NOMO-1 (cell line): ENCODE measurements around the gene STX11.

ENCODE experiments used
- DNase-seq, 2 experiments: peaks; one replicate each; lab custom pipeline; 2025; ENCODE audit not compliant: unreplicated experiment in 2 of 2; lab: John Stamatoyannopoulos, UW

Gene STX11

DNA sequence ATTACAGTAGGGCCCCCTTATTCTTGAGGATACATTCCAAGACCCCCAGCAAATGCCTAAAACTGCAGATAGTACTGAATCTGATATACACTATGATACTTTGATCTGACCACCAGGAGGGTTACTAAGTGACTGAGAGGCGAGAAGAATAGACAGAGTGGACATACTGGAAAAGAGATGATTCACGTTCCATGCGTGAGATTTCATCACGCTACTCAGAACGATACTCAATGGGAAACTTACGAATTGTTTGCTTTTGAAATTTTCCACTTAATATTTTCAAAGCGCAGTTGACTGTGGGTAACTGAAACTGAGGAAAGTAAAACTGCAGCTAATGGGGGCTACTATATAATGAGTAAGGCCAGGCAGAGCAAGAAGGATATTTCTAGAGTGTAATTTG is 60.8 kb downstream of the STX11 start:
- no peak for DNase-seq

DNA sequence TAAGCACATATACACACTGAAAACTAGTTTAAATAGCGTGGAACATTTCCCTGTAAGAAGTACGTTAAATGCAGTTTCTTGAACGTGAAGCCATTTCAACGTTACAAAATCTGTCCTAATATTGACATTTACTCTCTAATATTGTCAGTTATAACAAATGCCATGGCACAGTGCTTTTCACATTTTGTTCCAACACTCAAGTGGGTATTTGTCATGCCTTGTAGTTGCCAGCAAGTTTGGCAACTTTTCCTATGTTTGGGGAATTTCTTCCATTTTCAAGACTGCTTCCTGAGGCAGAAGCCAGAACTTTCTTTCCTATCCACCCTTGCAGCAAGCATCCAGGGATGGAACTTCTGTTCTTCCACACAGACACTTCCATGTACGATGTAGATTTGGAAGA is 63.0 kb downstream of the STX11 start:
- DNase-seq, result no peak

DNA sequence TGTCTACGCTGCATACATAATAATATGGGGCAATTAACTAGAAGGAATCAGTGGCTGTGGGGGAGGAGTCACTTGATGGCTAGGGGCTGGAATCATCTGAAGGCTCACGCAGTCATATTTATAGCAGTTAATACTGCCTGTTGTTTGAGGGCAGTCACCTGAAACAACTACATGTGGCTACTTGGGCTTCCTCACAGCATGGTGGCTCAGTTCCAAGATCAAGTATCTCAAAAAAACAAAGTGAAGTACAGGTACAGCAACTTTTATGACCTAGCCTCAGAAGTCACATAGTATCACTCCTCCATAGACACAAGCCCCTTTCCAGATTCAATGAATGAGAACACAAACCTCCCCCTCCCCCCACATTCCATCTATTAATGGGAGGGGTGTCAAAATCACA is 63.7 kb downstream of the STX11 start:
- DNase-seq, result no peak

DNA sequence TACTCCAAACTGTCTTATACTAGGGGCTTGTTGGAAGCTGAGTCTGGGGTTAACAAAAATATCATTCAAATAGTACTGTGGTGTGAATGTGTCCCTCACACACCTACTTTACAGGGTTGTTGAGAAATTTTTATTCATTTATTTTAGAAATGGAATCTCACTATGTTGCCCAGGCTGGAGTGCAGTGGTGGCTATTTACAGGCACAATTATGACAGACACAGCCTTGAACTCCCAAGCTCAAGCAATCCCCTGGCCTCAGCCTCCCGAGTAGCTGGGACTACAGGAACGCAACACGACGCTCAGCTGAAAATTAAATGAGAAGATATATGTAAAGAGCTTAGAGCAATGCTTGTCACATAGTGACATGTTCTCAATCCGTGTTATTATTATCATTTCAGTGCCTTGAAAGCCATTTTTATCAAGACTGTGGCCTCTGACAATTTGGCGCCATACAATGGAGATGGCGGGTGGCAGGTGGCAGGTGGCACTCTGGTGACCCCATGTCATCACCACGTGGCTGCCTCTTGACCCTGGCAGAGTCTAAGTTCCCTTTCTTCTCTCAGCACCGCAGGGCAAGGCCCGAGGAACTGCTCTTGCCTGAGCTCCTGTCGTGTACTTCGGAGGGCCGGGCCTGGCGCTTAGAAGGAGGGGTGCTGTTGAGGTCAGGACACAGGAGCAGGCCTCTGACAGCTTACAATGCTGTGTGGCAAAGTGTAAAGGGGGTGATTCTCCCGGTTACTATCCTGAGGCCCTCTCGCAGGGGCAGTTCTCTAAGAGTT is 64.5 kb downstream of the STX11 start:
- DNase-seq, result no peak

DNA sequence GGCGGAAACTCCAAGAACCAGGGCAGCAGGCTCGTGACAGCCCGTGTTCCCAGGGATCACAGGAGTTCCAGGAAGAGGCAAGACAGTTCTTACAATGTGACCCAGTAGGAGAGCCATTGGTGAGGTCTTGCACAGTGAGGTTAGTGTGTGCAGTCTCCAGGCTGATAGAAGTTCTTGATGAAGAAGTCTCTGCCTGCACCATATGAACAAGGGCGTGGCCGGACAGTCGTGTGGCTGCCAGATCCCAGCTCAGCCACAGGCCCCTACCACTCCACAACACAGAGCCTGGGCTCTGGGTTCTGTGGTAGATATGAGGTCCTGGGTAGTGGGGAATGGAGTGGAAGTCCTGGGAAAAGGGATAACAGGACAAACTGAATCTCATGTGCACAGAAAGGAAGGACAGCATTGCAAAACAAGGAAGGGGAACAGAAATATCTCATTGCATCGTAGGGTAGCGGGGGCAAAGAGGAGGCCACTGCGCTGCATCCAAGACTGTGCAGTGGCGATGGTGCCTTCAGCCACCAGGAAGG is 65.2 kb downstream of the STX11 start:
- peak; percentile 62 to 64 for DNase-seq

DNA sequence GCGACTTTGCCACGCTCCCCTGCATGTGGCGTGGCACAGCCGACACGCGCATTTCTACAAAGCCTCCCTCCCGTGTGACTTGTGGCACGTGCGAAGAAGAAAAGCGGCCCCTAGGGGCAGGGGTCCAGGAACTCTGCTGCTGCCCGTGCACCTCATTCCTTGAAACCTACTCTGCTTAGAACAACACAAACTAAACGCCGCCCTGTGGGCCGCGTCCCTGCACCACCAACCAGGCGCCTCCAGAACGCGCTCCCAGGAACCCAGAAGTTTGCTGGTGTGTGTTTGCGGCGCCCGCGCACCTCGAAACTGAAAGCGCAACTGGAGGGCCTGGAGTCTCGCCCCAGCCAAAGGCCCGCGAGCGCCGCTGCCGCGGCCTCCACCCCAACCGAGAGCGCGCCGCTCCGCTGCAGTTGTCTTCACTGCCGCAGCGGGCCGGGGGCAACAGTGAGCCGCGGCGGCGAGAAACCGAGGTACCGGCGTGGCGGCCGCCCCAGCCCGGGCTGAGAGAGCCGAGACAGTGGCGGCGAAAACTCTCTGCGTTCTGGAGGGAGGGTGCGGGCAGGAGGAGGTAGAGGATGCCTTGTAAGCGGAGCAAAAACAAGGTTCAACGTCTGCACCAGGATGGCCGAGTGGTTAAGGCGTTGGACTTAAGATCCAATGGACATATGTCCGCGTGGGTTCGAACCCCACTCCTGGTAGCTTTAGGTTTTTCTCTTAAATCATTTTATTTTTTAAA is 65.8 kb downstream of the STX11 start:
- DNase-seq, result peak; percentile 91 to 94

DNA sequence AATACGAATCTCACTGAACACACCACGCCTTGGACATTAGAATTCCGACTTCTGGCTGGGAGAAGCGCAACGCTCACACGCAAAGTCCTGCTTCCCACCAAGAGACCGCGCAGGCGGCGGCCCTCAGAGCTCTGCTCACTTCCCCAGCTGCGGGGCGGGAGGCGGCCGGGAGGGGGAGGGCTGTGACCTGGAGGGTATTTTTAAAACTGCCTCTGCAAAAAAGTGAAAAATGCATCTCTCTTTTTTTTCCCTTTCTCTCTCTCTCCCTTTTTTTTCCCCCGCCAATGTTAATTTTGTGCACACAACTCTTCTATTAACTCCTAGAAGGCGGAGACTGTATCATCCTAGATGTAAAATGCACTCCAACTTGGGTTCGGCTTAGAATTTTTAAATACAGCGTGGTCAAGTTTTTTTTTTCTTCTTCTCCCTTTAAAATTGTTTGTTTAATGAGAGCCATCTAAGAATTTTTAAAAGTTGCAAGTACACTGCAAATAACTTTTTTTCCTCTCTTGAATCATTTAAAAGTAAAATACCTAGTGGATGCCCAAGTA is 66.4 kb downstream of the STX11 start:
- DNase-seq, result peak in 1 of 2 experiments; percentile 83

DNA sequence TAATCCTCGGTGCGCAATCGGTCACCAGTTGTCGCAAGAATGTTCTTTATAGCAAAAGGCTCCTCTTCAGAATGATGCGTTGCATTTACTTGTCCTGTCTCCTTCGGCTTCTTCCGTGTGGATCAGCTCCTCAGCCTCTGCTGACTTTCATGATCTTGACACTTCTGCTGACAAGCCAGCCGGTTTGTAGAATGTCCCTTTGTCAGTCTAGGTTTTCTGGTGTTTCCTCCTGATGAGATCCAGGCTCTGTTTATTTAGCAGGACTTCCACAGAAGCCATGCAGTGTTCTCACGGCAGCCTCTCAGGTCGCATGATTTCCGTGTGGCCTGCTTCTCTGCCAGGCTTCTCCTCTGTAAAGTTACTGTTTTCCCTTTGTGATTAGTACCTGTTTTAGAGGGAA is 66.9 kb downstream of the STX11 start:
- peak in 1 of 2 experiments; percentile 13 for DNase-seq

DNA sequence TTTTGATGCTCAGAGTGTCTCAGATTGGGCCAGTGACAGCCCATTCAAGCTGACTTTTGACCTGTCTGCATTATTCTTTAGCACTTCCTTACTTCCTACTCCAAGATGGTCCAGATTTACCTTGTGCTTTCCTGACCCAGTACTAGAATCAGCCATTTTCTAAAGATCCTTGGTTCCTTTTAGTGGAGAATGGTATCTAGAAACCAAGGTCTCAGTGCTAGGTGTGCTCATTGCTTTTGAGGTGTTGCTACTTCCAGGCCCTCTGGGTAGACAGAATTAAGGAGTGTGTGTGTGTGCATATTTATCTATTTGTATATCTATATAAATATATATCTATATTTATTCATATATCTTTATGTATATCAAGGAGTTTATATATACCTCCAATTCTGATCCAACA is 67.5 kb downstream of the STX11 start:
- no peak for DNase-seq

DNA sequence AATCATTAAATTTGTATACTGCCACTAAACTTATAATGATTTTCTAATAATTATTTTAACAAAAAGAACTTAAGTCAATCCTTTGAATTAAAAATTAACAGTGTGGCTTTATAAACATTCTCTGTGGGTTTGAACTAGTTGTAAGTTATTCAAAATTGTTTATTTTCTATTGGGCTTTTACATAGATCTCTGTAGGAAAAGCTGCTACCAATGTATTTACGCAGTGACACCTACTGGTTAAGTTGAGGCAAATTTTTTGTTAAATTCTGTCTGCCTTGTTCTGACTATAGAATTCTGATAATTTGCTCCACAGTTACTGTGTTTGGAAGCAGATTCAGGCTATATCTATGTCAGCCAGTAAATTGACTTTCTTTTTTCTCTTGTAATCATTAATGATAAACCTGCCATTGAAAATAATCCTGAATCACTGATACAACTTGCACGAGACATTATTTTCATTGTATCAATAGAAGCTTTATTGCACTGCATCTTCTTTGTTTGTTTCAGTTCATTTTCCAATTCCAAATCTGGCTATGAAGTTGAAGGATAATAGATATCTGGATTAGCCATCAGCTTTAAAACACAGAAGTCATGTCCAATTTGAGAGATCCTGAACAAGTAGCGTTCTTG is 68.9 kb downstream of the STX11 start:
- peak; percentile 6 to 67 for DNase-seq

DNA sequence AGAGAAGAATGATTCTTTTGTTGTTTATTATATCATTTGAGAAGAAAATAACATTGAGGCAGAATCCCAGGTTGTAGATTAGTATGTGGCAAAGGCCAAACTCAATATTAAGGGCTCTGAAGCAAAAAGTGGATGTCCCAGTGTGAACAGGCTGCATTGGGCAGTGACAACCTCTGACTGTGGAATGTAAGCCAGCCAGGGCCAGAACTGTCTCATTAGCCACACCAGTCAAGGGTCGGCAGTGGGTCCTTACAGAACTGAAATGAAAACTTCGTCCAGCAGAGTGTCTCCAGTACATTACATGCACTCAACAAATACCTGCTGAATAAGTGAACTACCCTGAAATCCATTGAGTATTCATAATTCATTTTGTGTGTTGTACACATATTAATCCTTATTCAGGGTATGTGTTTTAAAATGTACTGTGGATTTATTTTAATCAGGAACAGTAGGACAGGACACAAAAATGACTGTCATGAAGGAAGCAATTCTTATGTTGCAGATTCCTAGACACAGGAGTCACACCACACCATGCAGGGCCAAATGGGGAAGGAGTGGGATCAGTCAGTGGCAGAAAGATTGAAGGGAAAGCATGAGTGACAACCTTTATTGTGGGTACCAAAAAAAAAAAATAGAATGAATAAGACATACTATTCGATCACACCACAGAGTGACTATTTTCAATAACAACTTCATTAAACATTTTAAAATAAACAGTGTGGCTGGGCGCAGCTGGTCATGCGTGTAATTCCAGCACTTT is 69.9 kb downstream of the STX11 start:
- DNase-seq, result no peak

DNA sequence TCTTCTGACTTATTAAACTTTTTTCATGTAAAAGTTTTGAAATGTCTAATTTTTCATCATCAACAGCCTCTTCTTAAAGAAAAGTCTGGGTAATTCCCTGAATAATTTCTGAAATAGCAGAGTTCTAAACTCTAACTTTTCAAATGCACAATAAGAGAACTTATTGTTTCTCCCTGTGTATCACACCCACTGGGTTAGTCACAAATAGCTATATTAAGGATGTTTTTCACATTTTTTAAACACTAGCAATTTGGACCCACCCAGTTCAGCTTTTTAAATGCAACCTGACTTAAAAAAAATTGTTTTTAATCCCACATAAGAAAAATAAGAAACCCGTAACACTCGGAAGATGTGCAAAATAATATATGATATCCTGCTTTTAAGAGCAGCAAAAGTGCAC is 73.4 kb downstream of the STX11 start:
- DNase-seq, result no peak

DNA sequence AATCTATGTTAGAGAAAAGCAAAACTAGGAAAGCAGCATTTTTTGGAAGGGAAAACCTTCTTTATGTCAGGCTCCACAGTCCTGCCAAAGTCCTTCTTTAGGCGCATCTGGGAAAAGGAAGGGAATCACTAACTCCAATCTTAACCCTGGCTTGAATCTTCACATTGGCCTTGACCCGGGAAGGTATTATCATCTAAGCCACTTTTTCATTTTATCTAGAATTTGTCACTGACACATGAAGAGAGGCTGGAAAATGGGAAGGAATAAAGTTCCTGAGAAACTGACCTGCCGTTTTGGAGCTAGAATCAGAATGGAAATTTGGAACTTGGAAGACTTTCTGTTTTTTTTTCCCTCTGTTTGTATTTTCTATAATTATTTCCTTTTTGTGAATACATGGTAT is 81.4 kb downstream of the STX11 start:
- no peak for DNase-seq

DNA sequence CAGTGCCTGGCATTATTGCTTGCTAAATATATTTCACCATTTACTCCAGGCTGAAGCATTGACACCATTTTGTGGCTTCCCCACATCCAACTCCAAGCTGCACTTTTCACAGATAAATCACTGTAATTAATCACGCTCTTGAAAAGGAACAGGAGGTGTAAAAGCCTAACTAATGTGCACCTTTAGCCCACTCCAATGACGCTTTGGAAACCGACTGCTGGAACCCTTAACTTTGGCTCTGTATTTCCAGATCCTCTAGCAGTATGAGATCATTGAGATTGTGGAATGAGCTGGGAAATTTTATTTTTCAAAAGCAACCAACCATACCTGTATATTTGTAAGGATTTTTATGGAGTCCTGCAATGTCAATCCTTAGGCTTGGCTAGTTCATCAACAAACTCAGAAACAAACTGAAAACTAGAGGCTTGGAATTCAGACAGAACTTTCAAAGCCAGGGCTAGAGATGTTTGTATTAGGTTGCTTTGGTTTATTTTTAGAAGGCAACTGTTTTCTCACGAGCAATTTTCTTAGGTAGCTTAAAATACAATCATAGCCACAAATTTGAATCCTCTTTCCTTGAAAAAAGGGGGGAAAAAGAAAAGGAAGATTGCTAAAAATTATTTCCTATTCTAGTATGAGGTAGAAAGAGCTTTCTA is 82.0 kb downstream of the STX11 start:
- DNase-seq, result no peak

DNA sequence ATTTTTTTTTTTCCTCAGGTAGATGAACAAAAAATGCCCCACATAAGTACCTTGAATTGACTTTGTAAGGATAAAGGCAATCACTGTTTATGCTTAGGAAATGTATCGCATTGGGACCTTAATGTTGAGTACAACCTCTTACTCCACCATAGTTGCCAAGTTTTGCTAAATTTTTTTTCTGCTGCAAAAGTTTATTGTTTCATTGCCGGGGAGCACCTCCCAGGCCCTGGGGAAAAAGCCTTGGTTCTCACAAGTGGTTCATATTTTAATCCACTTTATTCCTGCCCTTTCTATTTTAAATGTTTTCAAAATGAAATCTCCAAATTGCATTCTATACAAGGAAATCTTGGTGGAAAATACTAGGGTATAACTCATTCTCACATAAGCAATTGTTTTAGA is 82.5 kb downstream of the STX11 start:
- no peak for DNase-seq

DNA sequence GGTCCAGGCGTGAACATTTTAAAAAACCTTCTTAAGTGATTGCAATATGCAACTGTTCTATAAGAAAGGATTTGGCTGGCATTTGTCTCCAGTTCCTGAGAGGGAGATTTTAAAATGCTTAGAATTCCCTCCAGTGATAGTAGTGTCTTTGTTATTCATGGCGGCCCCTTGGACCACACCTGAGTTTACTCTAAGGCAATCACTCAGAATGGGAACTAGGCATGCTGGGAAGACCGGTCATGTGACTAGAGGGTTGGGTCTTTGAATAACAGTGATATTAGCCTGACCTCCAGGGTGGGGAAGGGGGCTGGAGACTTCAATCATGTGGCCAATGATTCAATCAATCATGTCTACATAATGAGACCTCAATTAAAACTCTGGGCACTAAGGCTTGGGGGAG is 84.1 kb downstream of the STX11 start:
- DNase-seq, result no peak

DNA sequence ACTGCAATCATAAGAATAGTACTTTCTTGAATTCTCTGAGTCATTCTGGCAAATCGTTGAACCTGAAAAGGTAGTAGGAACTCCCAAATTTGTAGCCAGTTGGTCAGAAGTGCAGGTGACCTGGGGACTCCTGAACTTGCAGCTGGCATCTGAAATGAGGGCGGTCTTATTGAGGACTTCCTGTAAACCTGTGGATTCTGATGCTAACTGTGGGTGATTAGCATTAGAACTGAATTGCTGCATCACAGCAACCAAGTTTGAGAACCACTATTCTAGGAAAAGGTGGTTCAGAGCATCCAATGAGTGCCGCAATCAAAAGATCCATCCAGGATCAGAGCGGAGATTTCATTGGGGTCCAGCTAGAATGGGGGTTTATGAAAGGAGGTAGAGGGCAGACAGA is 84.6 kb downstream of the STX11 start:
- DNase-seq, result no peak
